HEK293T (cell line): ENCODE results near the gene MET.

Experiments used
- BHLHE40 ChIP-seq: fragments of 450-650 bp; IDR thresholded peaks from 2 replicates; pipeline ENCODE4 v1.6.1; 2016; ENCODE audit warnings: mild to moderate bottlenecking, moderate library complexity, borderline replicate concordance
- CTBP1 ChIP-seq: fragments of 450-650 bp; IDR thresholded peaks from 2 replicates; pipeline ENCODE4 v1.6.1; 2016; ENCODE audit warnings: borderline replicate concordance
- FOXK2 ChIP-seq: fragments of 450-650 bp; IDR thresholded peaks from 2 replicates; pipeline ENCODE4 v1.6.1; 2016; ENCODE audit warnings: mild to moderate bottlenecking
- FOXM1 ChIP-seq: fragments of 450-650 bp; IDR thresholded peaks from 2 replicates; pipeline ENCODE4 v1.6.1; 2017; ENCODE audit warnings: mild to moderate bottlenecking, borderline replicate concordance
- L3MBTL2 ChIP-seq: fragments of 450-650 bp; conservative IDR thresholded peaks from 2 replicates; pipeline ENCODE4 v1.6.1; 2016; ENCODE audit warnings: mild to moderate bottlenecking
- SP1 ChIP-seq: fragments of 450-650 bp; IDR thresholded peaks from 2 replicates; pipeline ENCODE4 v1.6.1; 2017

GRCh38 chr7:116828281-116828680, 156.3 kb downstream of the MET start:
- TF ChIP-seq CTBP1 (no peak), BHLHE40 (no peak), L3MBTL2 (no peak), FOXM1 (no peak), FOXK2 (no peak), SP1 (no peak)
